ENCODE results near the gene SELENOH. TPM values are rescaled to one million over a fixed set of nuclear protein-coding genes. Genes with fewer than 3 reads are reported as not detected.

The SELENOH gene
- total RNA-seq, 1 donor from 2014 or later: 212 TPM

- Mint-ChIP-seq H3K4me3 (peak overlapping the region; percentile 45), H3K9me3 (no peaks in the 10 kb centered on the region), H3K4me1 (peaks cover 4% of the 10 kb centered on the region), H3K27me3 (ENCODE audit: low read depth) (no peaks in the 10 kb centered on the region), H3K36me3 (ENCODE audit: low read depth) (peaks cover 4% of the 10 kb centered on the region), H3K27ac (ENCODE audit: unreplicated experiment) (no peak overlapping the region)
- no peak for DNase-seq (ENCODE audit: low read depth, low spot score)
- TF ChIP-seq CTCF (conservative IDR thresholded peaks at IDR 0.05): no peak
These were observed 9.9 kb downstream of the SELENOH start for GRCh38 chr11:57751176-57751575.

- no peak for DNase-seq (ENCODE audit: low read depth, low spot score)
- Mint-ChIP-seq H3K4me3 (peak within 1 kb of the TSS; percentile 45), H3K4me1 (peaks cover 4% of the 10 kb centered on the region), H3K36me3 (ENCODE audit: low read depth) (peaks cover 4% of the 10 kb centered on the region), H3K27me3 (ENCODE audit: low read depth) (no peaks in the 10 kb centered on the region), H3K9me3 (no peaks in the 10 kb centered on the region), H3K27ac (ENCODE audit: unreplicated experiment) (peak within 1 kb of the TSS; percentile 24)
- peak; percentile 72 for TF ChIP-seq CTCF (conservative IDR thresholded peaks at IDR 0.05)
These were observed 10.5 kb downstream of the SELENOH start, which contains the start of gene BTBD18 for GRCh38 chr11:57751676-57752253. Gene BTBD18, minus strand, starts transcription at chr11:57751819. Its CDS starts 631 bp downstream, at chr11:57751188.

GRCh38 chr11:57752954-57753353, 11.7 kb downstream of the SELENOH start:
- Mint-ChIP-seq H3K36me3 (ENCODE audit: low read depth) (peaks cover 4% of the 10 kb centered on the region), H3K27me3 (ENCODE audit: low read depth) (no peaks in the 10 kb centered on the region), H3K9me3 (no peaks in the 10 kb centered on the region), H3K4me1 (peaks cover 4% of the 10 kb centered on the region), H3K4me3 (no peak overlapping the region), H3K27ac (ENCODE audit: unreplicated experiment) (no peak overlapping the region)
- no peak for TF ChIP-seq CTCF (conservative IDR thresholded peaks at IDR 0.05)
- DNase-seq (ENCODE audit: low read depth, low spot score): no peak

- no peak for TF ChIP-seq CTCF (conservative IDR thresholded peaks at IDR 0.05)
- Mint-ChIP-seq H3K4me3 (no peak overlapping the region), H3K4me1 (peaks cover 8% of the 10 kb centered on the region)
These were observed 16.9 kb downstream of the SELENOH start for GRCh38 chr11:57758174-57758573.

GRCh38 chr11:57761301-57762234, 20.3 kb downstream of the SELENOH start, which contains the start of gene CTNND1:
Gene CTNND1, plus strand, starts transcription at chr11:57761802. Its CDS starts 29,677 bp downstream, at chr11:57791479.
- no peaks in the 10 kb centered on the region for H3K9me3 Mint-ChIP-seq
- DNase-seq (ENCODE audit: low read depth, low spot score): peak; percentile 63
- H3K4me1 Mint-ChIP-seq: peaks cover 35% of the 10 kb centered on the region
- peaks cover 6% of the 10 kb centered on the region for H3K36me3 Mint-ChIP-seq (ENCODE audit: low read depth)
- H3K27ac Mint-ChIP-seq (ENCODE audit: unreplicated experiment): peak within 1 kb of the TSS; percentile 99
- peak within 1 kb of the TSS; percentile 95 for H3K4me3 Mint-ChIP-seq
- H3K27me3 Mint-ChIP-seq (ENCODE audit: low read depth): no peaks in the 10 kb centered on the region
- peak; percentile 16 for TF ChIP-seq CTCF (conservative IDR thresholded peaks at IDR 0.05)

More at GRCh38 chr11:57758174-57758573, 16.9 kb downstream of the SELENOH start:
- Mint-ChIP-seq H3K9me3 (no peaks in the 10 kb centered on the region), H3K27ac (ENCODE audit: unreplicated experiment) (no peak overlapping the region), H3K27me3 (ENCODE audit: low read depth) (no peaks in the 10 kb centered on the region), H3K36me3 (ENCODE audit: low read depth) (peaks cover 3% of the 10 kb centered on the region)
- no peak for DNase-seq (ENCODE audit: low read depth, low spot score)
